K562 (cell line): ENCODE results near the gene EPS8L1. TPM values are rescaled to one million over a fixed set of nuclear protein-coding genes. Genes with fewer than 3 reads are reported as not detected.
A peak's percentile ranks its signal among the peaks of the same experiment; 100 is the strongest.

Experiments
- ATAC-seq: fragments of 200-7000 bp; cut with Tn5 transposase; 3 replicates; pipeline ENCODE4 v1.9.1; 2020; ENCODE audit warnings: moderate library complexity
- BruUV-seq: library from RNA; stranded (reverse); fragments of 400-500 nt; replicated peaks from 2 replicates; lab custom pipeline; 2021; lab: Mats Ljungman, UMichigan
- CTCF ChIA-PET: fragments of 300-600 bp; formaldehyde crosslinking; extraction: SDS; loops from one replicate; lab custom pipeline; 2021; ENCODE audit warnings: low intra/inter-chr PET ratio; lab: Yijun Ruan, JAX
- POLR2A ChIA-PET: fragments of 300-600, 350-650 bp; sonication (Branson Sonifier 250); formaldehyde crosslinking; extraction: SDS; loops from one replicate; lab custom pipeline; 2021; ENCODE audit warnings: antibody characterized with exemption, inconsistent platforms; lab: Yijun Ruan, JAX
- DNase-seq, 4 experiments: peaks; one replicate each; pipeline versions ENCODE4 v3.0.0 to v3.0.0-alpha.2; 2011 to 2018; ENCODE audit warnings: low spot score in 3 of 4, mixed read lengths in 3 of 4; ENCODE audit errors: extremely low read depth in 1 of 4
- FAIRE-seq: peaks from 2 replicates; lab custom pipeline; 2011; peaks lifted over from hg19 to GRCh38; lab: Jason Lieb, UNC
- H2AFZ ChIP-seq: 2 replicates; pipeline ENCODE4 v1.6.0; 2011; ENCODE audit warnings: low read depth, low read length, control low read depth, inconsistent platforms
- H3K27ac ChIP-seq: fragments of 200-600 bp; 3 replicates; pipeline ENCODE4 v1.8.0; 2011; ENCODE audit warnings: low read depth, mild to moderate bottlenecking, control low read depth, inconsistent platforms, low read length, moderate library complexity, mixed read lengths; ENCODE audit errors: extremely low read depth
- H3K27me3 ChIP-seq, 2 experiments: fragments of 300-600 bp in 1 of 2; 2 replicates in 1 of 2; 3 replicates in 1 of 2; pipeline versions ENCODE4 v1.6.0 to v1.8.0; 2011; ENCODE audit warnings: inconsistent platforms in 2 of 2, low read length in 2 of 2, mild to moderate bottlenecking in 1 of 2, mixed read lengths in 1 of 2, moderate library complexity in 1 of 2; ENCODE audit not compliant: control insufficient read depth in 2 of 2, insufficient read depth in 2 of 2
- H3K36me3 ChIP-seq: fragments of 300-600 bp; 3 replicates; pipeline ENCODE4 v1.8.0; 2011; ENCODE audit warnings: mild to moderate bottlenecking, low read length, inconsistent platforms; ENCODE audit not compliant: control insufficient read depth, insufficient read depth
- H3K4me1 ChIP-seq, 2 experiments: fragments of 200-600 bp in 1 of 2; replicated peaks in 1 of 2; 2 replicates in 1 of 2; 3 replicates in 1 of 2; pipeline versions ENCODE4 v1.5.1 to v1.8.0; 2011; ENCODE audit warnings: inconsistent platforms in 2 of 2, low read length in 2 of 2, mild to moderate bottlenecking in 1 of 2, mixed read lengths in 1 of 2, moderate library complexity in 1 of 2; ENCODE audit not compliant: control insufficient read depth in 2 of 2, insufficient read depth in 2 of 2
- H3K4me2 ChIP-seq: 2 replicates; pipeline ENCODE4 v1.6.1; 2011; ENCODE audit warnings: low read length, control low read depth, inconsistent platforms, mixed read lengths; ENCODE audit not compliant: insufficient read depth
- H3K4me3 ChIP-seq: fragments of 200-600 bp; sonication (generic), shearing (Covaris generic); 2 replicates; pipeline ENCODE4 v1.5.1; 2016; ENCODE audit warnings: control low read depth, inconsistent platforms
- H3K79me2 ChIP-seq: fragments of 200-600 bp; 3 replicates; pipeline ENCODE4 v1.8.0; 2011; ENCODE audit warnings: low read length, inconsistent platforms; ENCODE audit not compliant: control insufficient read depth, insufficient read depth
- H3K9ac ChIP-seq, 2 experiments: 2 replicates each; pipeline versions ENCODE4 v1.6.0 to v1.6.1; 2011; ENCODE audit warnings: low read depth in 2 of 2, low read length in 2 of 2, control low read depth in 1 of 2, inconsistent platforms in 1 of 2, mild to moderate bottlenecking in 1 of 2, mixed read lengths in 1 of 2; ENCODE audit not compliant: insufficient read depth in 1 of 2
- H3K9me1 ChIP-seq: one replicate; pipeline ENCODE4 v1.6.0; 2011; ENCODE audit warnings: inconsistent platforms, mild to moderate bottlenecking, low read length, moderate library complexity; ENCODE audit not compliant: control insufficient read depth, insufficient read depth
- H3K9me3 ChIP-seq: replicated peaks from 2 replicates; pipeline ENCODE4 v1.5.1; 2011; ENCODE audit warnings: low read depth, low read length, inconsistent platforms; ENCODE audit not compliant: control insufficient read depth, insufficient read depth
- H4K20me1 ChIP-seq: replicated peaks from 2 replicates; pipeline ENCODE4 v1.6.1; 2011; ENCODE audit warnings: low read length, inconsistent platforms, mixed read lengths; ENCODE audit not compliant: control insufficient read depth, insufficient read depth
- HNRNPK ChIP-seq: fragments of 200-400 bp; formaldehyde crosslinking; IDR thresholded peaks from one replicate; pipeline ENCODE4 v1.6.1; 2018; ENCODE audit warnings: mild to moderate bottlenecking, low read depth, low read length; ENCODE audit not compliant: poor library complexity, severe bottlenecking
- PCBP1 ChIP-seq: fragments of 200-400 bp; formaldehyde crosslinking; IDR thresholded peaks from 2 replicates; pipeline ENCODE4 v1.6.1; 2018; ENCODE audit warnings: mild to moderate bottlenecking, low read depth, low read length; ENCODE audit not compliant: poor library complexity, severe bottlenecking
- PCBP2 ChIP-seq: fragments of 200-400 bp; formaldehyde crosslinking; IDR thresholded peaks from 2 replicates; pipeline ENCODE4 v1.6.1; 2018; ENCODE audit warnings: low read length, low read depth, mild to moderate bottlenecking, moderate library complexity; ENCODE audit not compliant: poor library complexity, severe bottlenecking
- SMARCA4 ChIP-seq: fragments of 450-650 bp; IDR thresholded peaks from 2 replicates; pipeline ENCODE4 v1.6.1; 2016
- WGBS: fragments of 100-300 bp; shearing (Covaris generic); methylation state at CpG from one replicate; pipeline ENCODE4 v1.1.6; 2016; ENCODE audit warnings: low coverage, mixed read lengths; ENCODE audit not compliant: insufficient coverage; ENCODE audit errors: missing lambda C conversion rate; 5-methylcytosine and 5-hydroxymethylcytosine counted together
- in situ Hi-C: fragments of 300-500 bp; cut with MboI; formaldehyde crosslinking; loops from 4 replicates; pipeline ENCODE4 v1.15.0; 2018; ENCODE audit warnings: inconsistent platforms, mixed read lengths
- intact Hi-C: fragments of 100-400 bp; cut with micrococcal nuclease; formaldehyde crosslinking; loops from 2 replicates; pipeline ENCODE4 v1.14.2; 2022
- polyA plus RNA-seq, 8 experiments: library from polyadenylated mRNA; depleted of rRNA in 4 of 8; stranded (reverse) in 5 of 8; unstranded in 3 of 8; fragments of >200 nt; fragmentation: Nextera tagmentation in 2 of 8; fragmentation: Illumina TruSeq in 1 of 8; extraction: Ambion mirVana in 2 of 8; extraction: Trizol in 1 of 8; gene quantifications; 2 replicates each; pipeline versions ENCODE4 v1.2.1 to v1.2.3, GENCODE V29; 2011 to 2014; ENCODE audit warnings: inconsistent platforms in 1 of 8, missing spikeins in 1 of 8
- total RNA-seq, 7 experiments: library from RNA; depleted of rRNA in 6 of 7; stranded (reverse); fragments of >200 nt in 6 of 7; fragmentation: Illumina TruSeq in 2 of 7; extraction: Trizol in 2 of 7; gene quantifications; 2 replicates each; pipeline versions ENCODE4 v1.2.1 to v1.2.3, GENCODE V29; 2011 to 2021; ENCODE audit warnings: low replicate concordance in 1 of 7
- TF ChIP-seq, protein P1 (sequence below): fragments of 450-650 bp; formaldehyde crosslinking; IDR thresholded peaks from 2 replicates; pipeline ENCODE4 v1.4.0; 2020; ENCODE audit warnings: mild to moderate bottlenecking, mixed read lengths

EPS8L1 gene
- total and polyA plus RNA-seq, 9 of the 15 experiments (the other 6 are each of a cell fraction or from before 2014, with no cell fraction given): 0.35 to 22.1 (median 11.9) TPM

DNA sequence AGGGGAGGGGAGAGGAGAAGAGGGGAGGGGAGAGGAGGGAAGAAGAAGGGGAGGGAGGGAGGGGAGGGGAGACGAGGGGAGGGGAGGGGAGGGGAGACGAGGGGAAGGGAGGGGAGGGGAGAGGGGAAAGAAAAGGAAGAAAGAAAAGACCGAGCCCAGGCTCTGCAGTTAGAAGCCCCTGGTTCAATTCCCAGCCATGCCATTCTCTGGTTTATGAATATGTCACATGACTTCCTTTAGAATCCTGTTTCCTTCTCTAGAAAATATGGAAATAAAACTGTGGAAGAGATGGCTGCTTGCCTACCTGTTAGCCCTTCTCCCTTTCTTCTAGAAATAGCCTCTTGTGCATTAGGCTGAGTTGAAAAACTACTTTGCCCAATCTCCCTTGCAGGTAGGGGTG is 59.1 kb downstream of the EPS8L1 start:
- ChIA-PET POLR2A (interaction anchor here (0.7 kb wide), 1 partner anchor 251 kb away, joined by 3 read pairs; the partner anchor contains the start of gene RPL28), CTCF (no interaction called here)
- Histone ChIP-seq H3K9me1 (no peaks in the 10 kb centered on the region), H3K36me3 (peaks cover 52% of the 10 kb centered on the region; the same call in 2 of the 3 replicates), H3K27me3 (no peaks in the 10 kb centered on the region), H3K4me3 (no peak overlapping the region), H3K4me1 (peaks cover 0 to 15% of the 10 kb centered on the region in 2 experiments; a peak in 2 of 5 replicates), H3K9me3 (no peaks in the 10 kb centered on the region), H3K9ac (no peak overlapping the region), H4K20me1 (no peaks in the 10 kb centered on the region; the same call in 1 of the 2 replicates), H2AFZ (no peak overlapping the region), H3K79me2 (no peaks in the 10 kb centered on the region), H3K4me2 (no peak overlapping the region), H3K27ac (0 out of 3 replicates have a peak overlapping the region, but pooled peaks have one; percentile 48)
- intact Hi-C loops: loop anchor here (1.0 kb wide), 1 partner anchor 253 kb away; no protein-coding TSS in a partner anchor
- ATAC-seq: no peak
- DNase-seq: no peak
- in situ Hi-C loops: loop anchor here (25.0 kb wide), 1 partner anchor 503 kb away; the partner anchor contains the start of genes CCDC106, ZNF580 and ZNF581
- BruUV-seq: no TSS peak
- WGBS: no CpG with 5 or more reads among the region's 3 CpGs
- FAIRE-seq: no peak
- TF ChIP-seq SMARCA4 (no peak), HNRNPK (peak; percentile 97), PCBP1 (peak; percentile 94), PCBP2 (peak; percentile 96)
- TF ChIP-seq, protein P1, sequence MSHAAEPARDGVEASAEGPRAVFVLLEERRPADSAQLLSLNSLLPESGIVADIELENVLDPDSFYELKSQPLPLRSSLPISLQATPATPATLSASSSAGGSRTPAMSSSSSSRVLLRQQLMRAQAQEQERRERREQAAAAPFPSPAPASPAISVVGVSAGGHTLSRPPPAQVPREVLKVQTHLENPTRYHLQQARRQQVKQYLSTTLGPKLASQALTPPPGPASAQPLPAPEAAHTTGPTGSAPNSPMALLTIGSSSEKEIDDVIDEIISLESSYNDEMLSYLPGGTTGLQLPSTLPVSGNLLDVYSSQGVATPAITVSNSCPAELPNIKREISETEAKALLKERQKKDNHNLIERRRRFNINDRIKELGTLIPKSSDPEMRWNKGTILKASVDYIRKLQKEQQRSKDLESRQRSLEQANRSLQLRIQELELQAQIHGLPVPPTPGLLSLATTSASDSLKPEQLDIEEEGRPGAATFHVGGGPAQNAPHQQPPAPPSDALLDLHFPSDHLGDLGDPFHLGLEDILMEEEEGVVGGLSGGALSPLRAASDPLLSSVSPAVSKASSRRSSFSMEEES: peak; percentile 79
